ENCODE measurements around the gene SELENOM.

- TF ChIP-seq SP1 (IDR thresholded peaks at IDR 0.05; ENCODE audit: low read depth, low read length) (no peak), USF2 (IDR thresholded peaks at IDR 0.05; ENCODE audit: low read length) (no peak), POLR2A (IDR thresholded peaks at IDR 0.05; ENCODE audit: control extremely low read depth in 1 of 2, low read depth in 2 of 2, low read length in 2 of 2) (no peak), RNF2 (IDR thresholded peaks at IDR 0.05; ENCODE audit: borderline replicate concordance, low read depth, low read length, missing control alignments, poor library complexity, severe bottlenecking) (no peak), BRCA1 (IDR thresholded peaks at IDR 0.05; ENCODE audit: low read depth, low read length) (no peak), TAF1 (IDR thresholded peaks at IDR 0.05; ENCODE audit: low read depth, low read length) (no peak), SUZ12 (IDR thresholded peaks at IDR 0.05; ENCODE audit: low read length) (no peak), NRF1 (IDR thresholded peaks at IDR 0.05; ENCODE audit: low read depth, low read length) (no peak)
Measured at GRCh38 chr22:31120642-31121041, 13.3 kb upstream of the SELENOM start.
